OCI-LY3 (cell line): Measurements from ENCODE around the gene TEX50.

Experiments used
- CTCF ChIP-seq: fragments of 200-600, 300-600 bp; sonication (generic); IDR thresholded peaks from 2 replicates; pipeline ENCODE4 v1.5.1; 2014; ENCODE audit warnings: antibody characterized with exemption, low read length, low read depth
- EZH2phosphoT487 ChIP-seq: fragments of 200-600 bp; shearing (Covaris generic); IDR thresholded peaks from 2 replicates; pipeline ENCODE4 v1.6.1; 2018; ENCODE audit warnings: antibody characterized with exemption, mixed run types, low read depth

DNA sequence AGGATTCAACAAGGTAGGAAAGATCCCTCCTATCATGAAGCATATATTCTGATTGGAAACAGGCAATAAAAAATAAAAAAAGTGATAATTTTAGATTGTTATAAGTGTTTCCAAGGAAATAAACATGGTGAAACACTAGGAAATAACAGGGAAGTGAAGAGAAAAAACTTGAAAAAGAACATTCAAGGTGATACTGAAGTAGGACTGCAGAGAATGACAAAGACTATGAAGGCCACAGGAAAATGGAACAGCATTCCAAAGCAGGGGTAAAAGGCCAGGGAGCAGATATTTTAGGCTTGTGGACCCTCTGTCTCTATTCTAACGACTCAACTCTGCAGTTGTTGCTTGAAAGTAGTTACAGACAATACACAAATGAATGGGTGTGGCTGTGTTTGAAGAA, 26.6 kb downstream of the TEX50 start:
- TF ChIP-seq CTCF (no peak), EZH2phosphoT487 (no peak)
